Uterus (tissue), 2 donors: ENCODE data around the gene TAP2.

Experiments used
- POLR2A ChIP-seq, 2 donors: fragments of 450-650 bp; IDR thresholded peaks; one replicate each; pipeline ENCODE4 v1.6.1; 2016; ENCODE audit warnings: antibody characterized with exemption in 2 of 2, mild to moderate bottlenecking in 1 of 2, moderate library complexity in 1 of 2
- TF ChIP-seq, protein P1 (sequence below), 4 experiments: fragments of 200-600 bp in 2 of 4; fragments of 450-650 bp in 2 of 4; sonication (generic) in 2 of 4; IDR thresholded peaks; one replicate each; pipeline ENCODE4 v1.5.1; 2016 to 2019; ENCODE audit warnings: antibody characterized with exemption in 4 of 4, mild to moderate bottlenecking in 2 of 4, moderate library complexity in 1 of 4

DNA sequence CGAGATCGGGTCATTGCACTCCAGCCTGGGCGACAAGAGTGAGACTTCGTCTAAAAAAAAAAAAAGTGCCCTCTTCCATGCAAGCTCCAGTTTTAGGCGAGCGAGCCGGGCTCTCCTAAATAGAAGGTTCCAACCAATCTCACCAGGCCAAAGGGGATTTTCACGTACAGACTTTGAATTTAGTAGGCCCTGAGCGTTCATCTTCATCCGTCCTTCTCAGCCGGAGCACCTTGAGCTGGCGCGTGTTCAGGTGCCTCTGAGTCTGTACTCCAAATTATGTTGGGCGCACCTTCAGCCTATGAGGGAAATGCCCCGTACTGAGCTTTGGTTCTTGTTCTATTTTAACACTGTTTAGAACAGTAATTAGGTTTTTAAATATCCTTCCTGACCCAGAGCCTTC lies 817 bp upstream of the TAP2 start:
- TF ChIP-seq, protein P1, sequence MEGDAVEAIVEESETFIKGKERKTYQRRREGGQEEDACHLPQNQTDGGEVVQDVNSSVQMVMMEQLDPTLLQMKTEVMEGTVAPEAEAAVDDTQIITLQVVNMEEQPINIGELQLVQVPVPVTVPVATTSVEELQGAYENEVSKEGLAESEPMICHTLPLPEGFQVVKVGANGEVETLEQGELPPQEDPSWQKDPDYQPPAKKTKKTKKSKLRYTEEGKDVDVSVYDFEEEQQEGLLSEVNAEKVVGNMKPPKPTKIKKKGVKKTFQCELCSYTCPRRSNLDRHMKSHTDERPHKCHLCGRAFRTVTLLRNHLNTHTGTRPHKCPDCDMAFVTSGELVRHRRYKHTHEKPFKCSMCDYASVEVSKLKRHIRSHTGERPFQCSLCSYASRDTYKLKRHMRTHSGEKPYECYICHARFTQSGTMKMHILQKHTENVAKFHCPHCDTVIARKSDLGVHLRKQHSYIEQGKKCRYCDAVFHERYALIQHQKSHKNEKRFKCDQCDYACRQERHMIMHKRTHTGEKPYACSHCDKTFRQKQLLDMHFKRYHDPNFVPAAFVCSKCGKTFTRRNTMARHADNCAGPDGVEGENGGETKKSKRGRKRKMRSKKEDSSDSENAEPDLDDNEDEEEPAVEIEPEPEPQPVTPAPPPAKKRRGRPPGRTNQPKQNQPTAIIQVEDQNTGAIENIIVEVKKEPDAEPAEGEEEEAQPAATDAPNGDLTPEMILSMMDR (IDR thresholded peaks at IDR 0.05) = no peak
- TF ChIP-seq POLR2A (IDR thresholded peaks at IDR 0.05) = no peak
